Hepatocyte (in vitro differentiated cells): Measurements from ENCODE around the gene IL4R.

ENCODE experiments used
- EZH2 ChIP-seq: fragments of 200-600 bp; sonication (generic); IDR thresholded peaks from 2 replicates; pipeline ENCODE4 v1.6.1; 2016; ENCODE audit warnings: antibody characterized with exemption, mild to moderate bottlenecking, borderline replicate concordance
- TF ChIP-seq, protein P1 (sequence below): fragments of 200-600 bp; sonication (generic); IDR thresholded peaks from 2 replicates; pipeline ENCODE4 v1.5.1; 2016; ENCODE audit warnings: antibody characterized with exemption, mild to moderate bottlenecking; ENCODE audit not compliant: poor library complexity

- TF ChIP-seq, protein P1, sequence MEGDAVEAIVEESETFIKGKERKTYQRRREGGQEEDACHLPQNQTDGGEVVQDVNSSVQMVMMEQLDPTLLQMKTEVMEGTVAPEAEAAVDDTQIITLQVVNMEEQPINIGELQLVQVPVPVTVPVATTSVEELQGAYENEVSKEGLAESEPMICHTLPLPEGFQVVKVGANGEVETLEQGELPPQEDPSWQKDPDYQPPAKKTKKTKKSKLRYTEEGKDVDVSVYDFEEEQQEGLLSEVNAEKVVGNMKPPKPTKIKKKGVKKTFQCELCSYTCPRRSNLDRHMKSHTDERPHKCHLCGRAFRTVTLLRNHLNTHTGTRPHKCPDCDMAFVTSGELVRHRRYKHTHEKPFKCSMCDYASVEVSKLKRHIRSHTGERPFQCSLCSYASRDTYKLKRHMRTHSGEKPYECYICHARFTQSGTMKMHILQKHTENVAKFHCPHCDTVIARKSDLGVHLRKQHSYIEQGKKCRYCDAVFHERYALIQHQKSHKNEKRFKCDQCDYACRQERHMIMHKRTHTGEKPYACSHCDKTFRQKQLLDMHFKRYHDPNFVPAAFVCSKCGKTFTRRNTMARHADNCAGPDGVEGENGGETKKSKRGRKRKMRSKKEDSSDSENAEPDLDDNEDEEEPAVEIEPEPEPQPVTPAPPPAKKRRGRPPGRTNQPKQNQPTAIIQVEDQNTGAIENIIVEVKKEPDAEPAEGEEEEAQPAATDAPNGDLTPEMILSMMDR = no peak
- TF ChIP-seq EZH2 = no peak
Observed at GRCh38 chr16:27319257-27319965, 5.6 kb downstream of the IL4R start.
